Astrocyte (in vitro differentiated cells and primary cell): ENCODE measurements around the gene TMEM63C. TPM values are rescaled to one million over a fixed set of nuclear protein-coding genes. Genes with fewer than 3 reads are reported as not detected.

Experiments used
- DNase-seq: peaks from one replicate; pipeline ENCODE4 v3.0.0-alpha.2; 2010; ENCODE audit warnings: low read depth
- FAIRE-seq: peaks from 2 replicates; lab custom pipeline; 2011; peaks lifted over from hg19 to GRCh38; lab: Jason Lieb, UNC
- H2AFZ ChIP-seq: 2 replicates; pipeline ENCODE4 v1.6.0; 2012; ENCODE audit warnings: low read depth, low read length, inconsistent platforms
- H3K27ac ChIP-seq: 2 replicates; pipeline ENCODE4 v1.5.1; 2011; ENCODE audit warnings: low read depth, low read length, inconsistent platforms
- H3K27me3 ChIP-seq: 2 replicates; pipeline ENCODE4 v1.6.0; 2011; ENCODE audit warnings: low read length, inconsistent platforms; ENCODE audit not compliant: insufficient read depth
- H3K36me3 ChIP-seq: 2 replicates; pipeline ENCODE4 v1.5.1; 2011; ENCODE audit warnings: low read length, inconsistent platforms; ENCODE audit not compliant: insufficient read depth
- H3K4me1 ChIP-seq: 2 replicates; pipeline ENCODE4 v1.5.1; 2011; ENCODE audit warnings: low read length, inconsistent platforms; ENCODE audit not compliant: insufficient read depth
- H3K4me2 ChIP-seq: 2 replicates; pipeline ENCODE4 v1.6.0; 2012; ENCODE audit warnings: low read length, inconsistent platforms
- H3K4me3 ChIP-seq: 2 replicates; pipeline ENCODE4 v1.5.1; 2011; ENCODE audit warnings: low read depth, mild to moderate bottlenecking, low read length, inconsistent platforms; ENCODE audit not compliant: insufficient read depth
- H3K79me2 ChIP-seq: 2 replicates; pipeline ENCODE4 v1.6.0; 2012; ENCODE audit warnings: mild to moderate bottlenecking, low read length, inconsistent platforms; ENCODE audit not compliant: insufficient read depth
- H3K9ac ChIP-seq: 2 replicates; pipeline ENCODE4 v1.6.0; 2012; ENCODE audit warnings: mild to moderate bottlenecking, low read length, inconsistent platforms
- H3K9me3 ChIP-seq: 2 replicates; pipeline ENCODE4 v1.5.1; 2012; ENCODE audit warnings: low read depth, mild to moderate bottlenecking, low read length, inconsistent platforms; ENCODE audit not compliant: insufficient read depth
- H4K20me1 ChIP-seq: 2 replicates; pipeline ENCODE4 v1.6.0; 2012; ENCODE audit warnings: low read length, inconsistent platforms; ENCODE audit not compliant: insufficient read depth
- H3K27ac Mint-ChIP-seq: one replicate; pipeline ENCODE4 v1.8.0; 2021; ENCODE audit warnings: mild to moderate bottlenecking, mixed read lengths; ENCODE audit not compliant: unreplicated experiment
- H3K27me3 Mint-ChIP-seq: one replicate; pipeline ENCODE4 v1.8.0; 2021; ENCODE audit warnings: low read depth, mixed read lengths; ENCODE audit not compliant: unreplicated experiment
- H3K36me3 Mint-ChIP-seq: one replicate; pipeline ENCODE4 v1.8.0; 2021; ENCODE audit warnings: low read depth, mixed read lengths; ENCODE audit not compliant: unreplicated experiment
- H3K4me1 Mint-ChIP-seq: one replicate; pipeline ENCODE4 v1.8.0; 2021; ENCODE audit warnings: low read depth, mixed read lengths; ENCODE audit not compliant: unreplicated experiment
- H3K4me3 Mint-ChIP-seq: one replicate; pipeline ENCODE4 v1.8.0; 2021; ENCODE audit warnings: mild to moderate bottlenecking, moderate library complexity, mixed read lengths; ENCODE audit not compliant: unreplicated experiment
- H3K9me3 Mint-ChIP-seq: one replicate; pipeline ENCODE4 v1.8.0; 2021; ENCODE audit warnings: mild to moderate bottlenecking, mixed read lengths; ENCODE audit not compliant: unreplicated experiment
- EZH2 ChIP-seq: IDR thresholded peaks from 2 replicates; pipeline ENCODE4 v1.6.1; 2012; ENCODE audit warnings: mild to moderate bottlenecking, low read length, inconsistent platforms; ENCODE audit not compliant: insufficient read depth
- total RNA-seq: library from RNA; stranded (reverse); gene quantifications from 2 replicates; pipeline ENCODE4 v1.2.1, GENCODE V29; 2021
- TF ChIP-seq, protein P1 (sequence below): IDR thresholded peaks from 2 replicates; pipeline ENCODE4 v1.5.1; 2011; ENCODE audit warnings: low read depth, mild to moderate bottlenecking, inconsistent platforms, low read length, moderate library complexity; ENCODE audit not compliant: insufficient read depth

Gene TMEM63C
- total RNA-seq, 1 donor from 2014 or later = 11.3 TPM

DNA sequence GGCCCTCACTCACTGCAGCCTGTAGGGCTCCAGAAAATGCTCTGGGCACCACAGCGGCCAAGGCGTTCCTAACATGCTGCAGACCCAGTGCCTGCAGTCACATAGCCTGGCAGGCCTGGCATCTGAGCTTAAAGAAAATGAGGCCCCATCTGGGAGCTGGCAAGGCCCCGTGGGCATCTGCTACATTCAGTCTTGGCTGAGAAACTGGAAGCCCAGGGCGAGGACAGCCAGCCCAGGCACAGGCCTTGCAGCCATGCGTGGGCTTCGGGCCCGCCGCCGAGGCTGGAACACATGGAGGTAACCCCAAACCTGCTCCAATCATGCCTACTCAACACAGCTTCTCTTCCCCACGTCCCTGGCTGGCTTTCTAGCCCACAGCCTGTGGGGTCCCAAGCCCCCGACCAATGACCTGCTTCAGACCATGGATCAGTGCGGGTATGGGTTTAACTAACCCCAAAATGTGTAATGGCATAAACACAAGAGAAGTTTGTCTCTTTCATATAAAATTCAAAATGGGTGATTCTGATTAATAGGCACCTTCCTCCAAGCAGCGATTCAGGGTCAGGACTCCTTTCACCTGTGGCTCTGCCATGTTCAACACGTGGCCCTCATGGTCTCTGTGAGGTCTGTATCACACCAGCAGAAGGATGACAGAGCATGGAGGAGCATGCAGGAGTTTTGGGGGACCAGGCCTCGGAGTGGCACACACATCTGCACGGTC, 83.0 kb downstream of the TMEM63C start:
- Histone ChIP-seq H3K9ac (no peak overlapping the region), H3K4me3 (no peak overlapping the region), H3K27me3 (peaks cover 28% of the 10 kb centered on the region), H4K20me1 (no peaks in the 10 kb centered on the region), H3K4me1 (no peaks in the 10 kb centered on the region), H3K79me2 (no peaks in the 10 kb centered on the region), H3K36me3 (no peaks in the 10 kb centered on the region), H3K9me3 (no peaks in the 10 kb centered on the region), H3K27ac (no peak overlapping the region), H3K4me2 (no peak overlapping the region), H2AFZ (no peak overlapping the region)
- FAIRE-seq (no peak), DNase-seq (no peak)
- no peaks in the 10 kb centered on the region for H3K9me3 Mint-ChIP-seq
- TF ChIP-seq EZH2 = no peak
- TF ChIP-seq, protein P1, sequence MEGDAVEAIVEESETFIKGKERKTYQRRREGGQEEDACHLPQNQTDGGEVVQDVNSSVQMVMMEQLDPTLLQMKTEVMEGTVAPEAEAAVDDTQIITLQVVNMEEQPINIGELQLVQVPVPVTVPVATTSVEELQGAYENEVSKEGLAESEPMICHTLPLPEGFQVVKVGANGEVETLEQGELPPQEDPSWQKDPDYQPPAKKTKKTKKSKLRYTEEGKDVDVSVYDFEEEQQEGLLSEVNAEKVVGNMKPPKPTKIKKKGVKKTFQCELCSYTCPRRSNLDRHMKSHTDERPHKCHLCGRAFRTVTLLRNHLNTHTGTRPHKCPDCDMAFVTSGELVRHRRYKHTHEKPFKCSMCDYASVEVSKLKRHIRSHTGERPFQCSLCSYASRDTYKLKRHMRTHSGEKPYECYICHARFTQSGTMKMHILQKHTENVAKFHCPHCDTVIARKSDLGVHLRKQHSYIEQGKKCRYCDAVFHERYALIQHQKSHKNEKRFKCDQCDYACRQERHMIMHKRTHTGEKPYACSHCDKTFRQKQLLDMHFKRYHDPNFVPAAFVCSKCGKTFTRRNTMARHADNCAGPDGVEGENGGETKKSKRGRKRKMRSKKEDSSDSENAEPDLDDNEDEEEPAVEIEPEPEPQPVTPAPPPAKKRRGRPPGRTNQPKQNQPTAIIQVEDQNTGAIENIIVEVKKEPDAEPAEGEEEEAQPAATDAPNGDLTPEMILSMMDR = no peak
- H3K36me3 Mint-ChIP-seq = no peaks in the 10 kb centered on the region
- H3K27me3 Mint-ChIP-seq = peaks cover 59% of the 10 kb centered on the region
- H3K4me3 Mint-ChIP-seq = no peak overlapping the region
- H3K4me1 Mint-ChIP-seq = no peaks in the 10 kb centered on the region
- H3K27ac Mint-ChIP-seq = no peak overlapping the region

DNA sequence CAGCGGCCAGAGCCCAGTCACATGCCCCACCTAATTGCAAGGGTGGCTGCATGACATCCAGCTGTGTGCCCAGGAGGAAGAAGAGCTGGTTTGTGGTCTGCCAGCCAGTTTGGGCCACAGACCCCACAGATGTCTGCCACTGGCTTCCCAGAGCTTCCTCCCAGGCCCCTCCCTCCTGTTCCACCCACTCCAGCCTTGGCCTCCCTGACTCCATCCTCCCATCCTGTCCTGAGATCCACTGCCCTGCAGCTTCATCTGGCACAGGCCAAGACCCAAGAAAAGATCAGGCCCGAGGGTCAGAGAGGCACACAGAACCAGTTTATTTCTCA, 83.6 kb downstream of the TMEM63C start:
- DNase-seq = no peak
- H3K27ac Mint-ChIP-seq = no peak overlapping the region
- H2AFZ ChIP-seq = no peak overlapping the region
- H3K27ac ChIP-seq = no peak overlapping the region
- no peaks in the 10 kb centered on the region for H3K36me3 ChIP-seq
- no peak for FAIRE-seq
- H3K9ac ChIP-seq = no peak overlapping the region
- H3K4me3 ChIP-seq = no peak overlapping the region
- H3K4me1 Mint-ChIP-seq = no peaks in the 10 kb centered on the region
- no peak overlapping the region for H3K4me2 ChIP-seq
- no peak overlapping the region for H3K4me3 Mint-ChIP-seq
- no peaks in the 10 kb centered on the region for H4K20me1 ChIP-seq
- H3K27me3 ChIP-seq = peaks cover 32% of the 10 kb centered on the region
- H3K79me2 ChIP-seq = no peaks in the 10 kb centered on the region
- no peaks in the 10 kb centered on the region for H3K4me1 ChIP-seq
- no peaks in the 10 kb centered on the region for H3K9me3 Mint-ChIP-seq
- no peaks in the 10 kb centered on the region for H3K36me3 Mint-ChIP-seq
- no peaks in the 10 kb centered on the region for H3K9me3 ChIP-seq
- H3K27me3 Mint-ChIP-seq = peaks cover 58% of the 10 kb centered on the region
- no peak for TF ChIP-seq EZH2
- TF ChIP-seq, protein P1 = no peak
